RWPE1 (cell line): ENCODE data around the gene DDX17.

Experiments used
- CTCF ChIA-PET: fragments of 350-600 bp; sonication (Branson Sonifier 250); formaldehyde crosslinking; extraction: SDS; loops from one replicate; lab custom pipeline; 2021; lab: Yijun Ruan, JAX
- POLR2A ChIA-PET: fragments of 400-600 bp; formaldehyde crosslinking; extraction: SDS; loops from one replicate; lab custom pipeline; 2020; ENCODE audit warnings: antibody characterized with exemption; ENCODE audit not compliant: low non-redundant PET; lab: Yijun Ruan, JAX
- DNase-seq: peaks from one replicate; pipeline ENCODE4 v3.0.0; 2012; ENCODE audit warnings: low spot score
- H3K27ac ChIP-seq: fragments of 450-650 bp; 2 replicates; pipeline ENCODE4 v1.5.1; 2017
- TF ChIP-seq, protein P1 (sequence below): fragments of 450-650 bp; conservative IDR thresholded peaks from 2 replicates; pipeline ENCODE4 v1.5.1; 2017; ENCODE audit warnings: low read depth, mild to moderate bottlenecking

DDX17 gene

DNA sequence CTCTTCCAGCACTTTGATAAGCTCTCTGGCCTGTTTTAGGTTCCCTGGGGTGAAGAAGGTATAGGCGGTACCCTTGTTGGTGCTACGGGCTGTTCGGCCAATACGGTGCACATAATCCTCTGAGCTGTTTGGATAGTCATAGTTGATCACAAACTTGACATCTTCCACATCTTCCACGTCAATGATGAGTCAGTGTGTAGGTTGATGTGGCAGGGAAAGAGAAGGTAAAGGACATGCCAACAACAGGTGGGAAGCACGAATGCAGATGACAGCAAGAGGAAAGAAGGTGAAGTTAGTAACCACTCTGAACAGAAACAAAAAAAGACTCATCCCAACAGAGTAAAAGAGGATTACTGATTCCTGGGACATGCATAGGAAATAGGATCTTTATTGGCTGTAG is 18.2 kb downstream of the DDX17 start:
- TF ChIP-seq, protein P1, sequence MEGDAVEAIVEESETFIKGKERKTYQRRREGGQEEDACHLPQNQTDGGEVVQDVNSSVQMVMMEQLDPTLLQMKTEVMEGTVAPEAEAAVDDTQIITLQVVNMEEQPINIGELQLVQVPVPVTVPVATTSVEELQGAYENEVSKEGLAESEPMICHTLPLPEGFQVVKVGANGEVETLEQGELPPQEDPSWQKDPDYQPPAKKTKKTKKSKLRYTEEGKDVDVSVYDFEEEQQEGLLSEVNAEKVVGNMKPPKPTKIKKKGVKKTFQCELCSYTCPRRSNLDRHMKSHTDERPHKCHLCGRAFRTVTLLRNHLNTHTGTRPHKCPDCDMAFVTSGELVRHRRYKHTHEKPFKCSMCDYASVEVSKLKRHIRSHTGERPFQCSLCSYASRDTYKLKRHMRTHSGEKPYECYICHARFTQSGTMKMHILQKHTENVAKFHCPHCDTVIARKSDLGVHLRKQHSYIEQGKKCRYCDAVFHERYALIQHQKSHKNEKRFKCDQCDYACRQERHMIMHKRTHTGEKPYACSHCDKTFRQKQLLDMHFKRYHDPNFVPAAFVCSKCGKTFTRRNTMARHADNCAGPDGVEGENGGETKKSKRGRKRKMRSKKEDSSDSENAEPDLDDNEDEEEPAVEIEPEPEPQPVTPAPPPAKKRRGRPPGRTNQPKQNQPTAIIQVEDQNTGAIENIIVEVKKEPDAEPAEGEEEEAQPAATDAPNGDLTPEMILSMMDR = no peak
- no peak for DNase-seq
- ChIA-PET POLR2A (no interaction called here), CTCF (interaction anchor here (0.7 to 1.2 kb wide), 2 partner anchors 15 to 535 kb away, joined by 3 to 4 read pairs; no protein-coding TSS in a partner anchor)
- H3K27ac ChIP-seq = no peak overlapping the region

GRCh38 chr22:38485783-38486182 is 20.3 kb downstream of the DDX17 start:
- no peak for DNase-seq
- TF ChIP-seq, protein P1 = no peak
- CTCF ChIA-PET = no interaction called here
- peak overlapping the region; percentile 23; the same call in 1 of the 2 replicates for H3K27ac ChIP-seq
- POLR2A ChIA-PET = no interaction called here

GRCh38 chr22:38484244-38484643 is 21.9 kb downstream of the DDX17 start:
- ChIA-PET CTCF (no interaction called here), POLR2A (no interaction called here)
- DNase-seq = no peak
- TF ChIP-seq, protein P1 = no peak
- no peak overlapping the region for H3K27ac ChIP-seq

DNA sequence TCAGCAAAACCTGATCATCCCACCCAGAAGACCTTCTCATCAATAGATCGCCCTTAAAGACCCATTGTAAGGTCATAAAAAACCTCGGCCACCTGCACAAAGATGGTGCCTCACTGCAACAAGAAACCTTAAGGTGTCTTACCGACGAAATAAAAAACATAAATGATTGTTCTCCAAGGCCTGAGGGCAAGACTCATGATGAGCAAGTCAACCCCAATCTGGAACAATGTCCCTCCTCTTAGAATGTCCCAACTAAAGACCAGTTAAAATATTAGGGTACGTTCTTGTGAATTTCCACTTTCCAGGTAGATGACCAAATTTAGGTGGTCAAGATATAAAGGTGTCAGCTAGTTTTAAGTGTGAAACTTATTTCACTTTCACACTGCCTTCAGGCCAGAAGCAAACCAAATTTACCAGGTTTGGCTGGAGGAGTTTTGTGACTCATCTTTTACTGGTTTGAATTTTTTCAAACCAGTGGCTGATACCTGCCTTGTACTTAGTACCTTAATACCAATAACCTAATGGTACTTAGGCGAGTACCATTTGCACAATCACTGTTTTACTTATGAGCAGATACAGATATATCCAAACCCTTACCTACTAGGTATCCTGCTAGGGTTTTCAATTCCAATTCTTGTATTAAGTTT is 23.3 kb downstream of the DDX17 start:
- no peak overlapping the region for H3K27ac ChIP-seq
- DNase-seq = no peak
- ChIA-PET POLR2A (no interaction called here), CTCF (interaction anchor here (0.7 kb wide), 1 partner anchor 13 kb away, joined by 3 read pairs; no protein-coding TSS in a partner anchor)
- TF ChIP-seq, protein P1 = no peak

DNA sequence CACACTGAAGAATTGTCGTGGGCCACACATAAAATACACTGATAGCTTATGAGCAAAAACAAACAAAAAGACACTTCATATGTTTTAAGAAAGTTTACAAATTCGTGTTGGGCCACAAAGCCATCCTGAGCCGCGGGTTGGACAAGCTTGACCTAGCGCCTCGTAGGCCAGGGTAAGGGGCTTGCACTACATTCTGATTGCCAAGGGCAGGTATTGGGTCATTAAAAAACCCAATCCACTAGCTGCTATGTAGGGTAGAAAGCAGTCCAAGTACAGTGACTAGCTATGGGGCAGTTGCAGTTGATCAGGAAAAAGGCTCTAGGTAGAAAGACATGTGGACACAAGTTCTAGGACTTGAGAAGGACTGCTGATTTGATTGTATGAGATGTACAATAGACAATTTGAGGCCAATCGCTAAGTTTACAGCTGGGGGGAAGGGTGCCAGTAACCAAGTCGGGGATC is 24.2 kb downstream of the DDX17 start:
- ChIA-PET CTCF (no interaction called here), POLR2A (no interaction called here)
- DNase-seq = no peak
- H3K27ac ChIP-seq = no peak overlapping the region
- TF ChIP-seq, protein P1 = no peak

- POLR2A ChIA-PET = no interaction called here
- no peak for DNase-seq
- CTCF ChIA-PET = no interaction called here
These were observed 24.8 kb downstream of the DDX17 start for GRCh38 chr22:38481162-38481870.

More at GRCh38 chr22:38481162-38481870, 24.8 kb downstream of the DDX17 start:
- no peak overlapping the region for H3K27ac ChIP-seq
- TF ChIP-seq, protein P1 = no peak
